Duodenal mucosa (tissue), 2 donors: ENCODE data around the gene PAOX.
"Not testable (repeated sequence)": the region's sequence is repeated elsewhere in the genome, so short reads cannot be mapped to it uniquely, and the experiment has no call there.

Experiments
- H3K27ac ChIP-seq: one replicate; pipeline ENCODE4 v1.7.0; 2013; ENCODE audit warnings: low read depth, low read length
- H3K27me3 ChIP-seq, 2 donors: one replicate each; pipeline ENCODE4 v1.7.0; 2013; ENCODE audit warnings: low read length in 2 of 2, control low read depth in 1 of 2; ENCODE audit not compliant: insufficient read depth in 2 of 2, control insufficient read depth in 1 of 2
- H3K36me3 ChIP-seq, 2 donors: one replicate each; pipeline ENCODE4 v1.7.0; 2013; ENCODE audit warnings: low read length in 2 of 2, control low read depth in 1 of 2; ENCODE audit not compliant: insufficient read depth in 2 of 2, control insufficient read depth in 1 of 2
- H3K4me1 ChIP-seq, 2 donors: one replicate each; pipeline ENCODE4 v1.7.0; 2013; ENCODE audit warnings: low read length in 2 of 2, control low read depth in 1 of 2; ENCODE audit not compliant: insufficient read depth in 2 of 2, control insufficient read depth in 1 of 2
- H3K4me3 ChIP-seq, 2 donors: one replicate each; pipeline ENCODE4 v1.7.0; 2013; ENCODE audit warnings: low read length in 2 of 2, low read depth in 1 of 2
- H3K9ac ChIP-seq, 2 donors: one replicate each; pipeline ENCODE4 v1.7.0; 2013; ENCODE audit warnings: low read length in 2 of 2, low read depth in 1 of 2
- H3K9me3 ChIP-seq, 2 donors: one replicate each; pipeline ENCODE4 v1.7.0; 2013; ENCODE audit warnings: low read length in 2 of 2, control low read depth in 1 of 2; ENCODE audit not compliant: control insufficient read depth in 1 of 2

The PAOX gene

DNA sequence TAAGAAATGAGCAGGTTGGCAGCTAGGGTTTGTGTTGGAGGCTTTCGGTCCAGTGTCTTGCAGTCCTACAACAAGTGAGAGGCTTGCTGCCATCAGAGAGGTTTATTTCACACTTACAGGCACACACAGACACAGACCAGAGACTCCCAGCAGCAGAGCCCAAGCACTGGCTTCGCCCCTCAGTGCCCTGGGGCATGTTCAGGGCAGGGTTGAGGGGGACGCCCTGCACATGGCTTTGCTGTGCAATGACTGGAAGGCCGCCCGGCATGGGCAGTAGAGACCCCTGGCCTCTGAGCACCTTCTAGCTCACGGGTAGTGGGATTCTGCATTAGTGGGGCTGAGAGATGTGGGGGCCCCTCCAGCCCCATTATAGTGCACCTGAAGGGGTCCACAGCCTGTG lies 41.5 kb downstream of the PAOX start:
- Histone ChIP-seq H3K36me3 (peaks cover 15 to 32% of the 10 kb centered on the region in 2 donors), H3K27me3 (peaks cover 5 to 10% of the 10 kb centered on the region in 2 donors), H3K9me3 (no peaks in the 10 kb centered on the region), H3K9ac (no peak overlapping the region), H3K4me1 (no peaks in the 10 kb centered on the region), H3K4me3 (no peak overlapping the region), H3K27ac (no peak overlapping the region)

DNA sequence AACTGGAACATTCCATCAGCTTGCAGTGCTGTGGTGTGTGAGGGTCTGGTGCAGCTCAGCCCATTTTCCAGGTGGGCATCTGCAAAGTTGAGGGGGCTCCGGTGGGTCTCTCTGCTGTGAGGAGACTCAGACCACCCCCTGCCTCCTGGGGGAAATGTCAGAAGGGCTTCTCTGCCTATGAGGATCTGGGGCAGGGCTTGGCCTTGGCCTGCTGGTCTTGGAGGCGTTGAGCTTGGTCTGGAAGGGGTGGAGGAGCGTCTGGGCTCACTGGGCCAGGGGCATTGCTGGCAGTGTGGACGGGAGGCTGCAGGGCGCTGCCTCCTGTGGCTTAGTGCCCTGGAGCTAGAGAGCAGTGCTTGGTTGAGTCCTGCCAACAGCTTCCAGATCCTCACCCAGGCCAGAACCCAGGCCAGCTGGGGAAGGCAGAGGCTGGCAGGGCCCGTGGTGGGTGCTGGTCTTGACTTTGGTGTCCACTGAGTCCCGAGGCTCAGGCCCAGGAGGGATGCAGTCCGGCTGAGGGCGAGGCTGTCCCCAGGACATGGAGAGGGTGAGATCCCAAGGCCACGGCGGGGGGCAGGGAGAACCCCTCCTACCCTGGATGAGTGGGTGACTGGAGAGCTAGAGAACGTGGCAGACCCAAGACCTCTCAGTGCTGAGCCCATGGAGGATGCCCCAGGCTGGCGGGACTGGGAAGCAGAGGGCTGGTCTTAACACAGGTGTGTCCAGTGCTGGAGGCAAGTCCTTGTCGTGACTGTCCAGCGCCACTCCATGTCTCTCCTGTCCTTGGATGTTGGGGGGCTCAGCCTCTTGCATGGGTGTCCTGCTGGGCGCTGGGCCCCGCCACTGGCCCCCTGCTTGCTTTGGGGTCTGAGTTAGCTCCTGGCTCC lies 42.5 kb downstream of the PAOX start:
- Histone ChIP-seq H3K36me3 (peaks cover 13 to 30% of the 10 kb centered on the region in 2 donors), H3K9ac (no peak overlapping the region), H3K27me3 (peaks cover 5 to 10% of the 10 kb centered on the region in 2 donors), H3K4me1 (no peaks in the 10 kb centered on the region), H3K27ac (no peak overlapping the region), H3K9me3 (no peaks in the 10 kb centered on the region), H3K4me3 (no peak overlapping the region)

DNA sequence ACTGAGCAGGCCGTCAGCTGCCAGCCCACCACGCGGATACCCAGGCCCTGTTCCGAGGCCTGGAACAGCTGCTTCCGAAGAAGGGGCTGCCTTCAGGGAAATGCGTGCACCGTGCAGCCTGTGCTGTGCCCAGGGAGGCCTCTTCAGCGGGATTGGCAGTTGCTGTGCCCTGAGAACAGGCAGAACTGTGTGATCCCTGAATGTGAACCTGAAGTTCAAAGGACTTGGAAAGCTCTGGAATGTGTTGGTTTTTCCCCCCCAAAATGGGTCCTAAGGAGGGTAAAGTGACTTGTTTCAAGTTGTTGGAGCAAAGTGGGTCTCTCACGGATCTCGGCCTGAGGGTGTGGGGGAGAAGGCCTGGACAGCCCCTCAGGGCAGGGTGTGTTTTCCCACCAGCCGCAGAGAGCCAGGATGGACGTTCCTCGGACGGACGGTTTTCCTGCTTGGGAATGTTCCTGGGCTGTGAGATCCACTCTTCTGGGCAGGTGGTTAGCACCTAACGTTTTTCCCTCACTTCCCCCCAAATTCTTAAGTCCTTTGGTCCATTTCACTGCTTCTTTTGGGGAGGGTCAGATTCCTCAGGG lies 43.3 kb downstream of the PAOX start:
- H3K4me1 ChIP-seq: no peaks in the 10 kb centered on the region
- no peak overlapping the region for H3K4me3 ChIP-seq
- H3K9ac ChIP-seq: no peak overlapping the region
- H3K36me3 ChIP-seq: peaks cover 13 to 30% of the 10 kb centered on the region in 2 donors
- H3K27me3 ChIP-seq: peaks cover 5 to 10% of the 10 kb centered on the region in 2 donors
- no peaks in the 10 kb centered on the region for H3K9me3 ChIP-seq
- H3K27ac ChIP-seq: no peak overlapping the region

DNA sequence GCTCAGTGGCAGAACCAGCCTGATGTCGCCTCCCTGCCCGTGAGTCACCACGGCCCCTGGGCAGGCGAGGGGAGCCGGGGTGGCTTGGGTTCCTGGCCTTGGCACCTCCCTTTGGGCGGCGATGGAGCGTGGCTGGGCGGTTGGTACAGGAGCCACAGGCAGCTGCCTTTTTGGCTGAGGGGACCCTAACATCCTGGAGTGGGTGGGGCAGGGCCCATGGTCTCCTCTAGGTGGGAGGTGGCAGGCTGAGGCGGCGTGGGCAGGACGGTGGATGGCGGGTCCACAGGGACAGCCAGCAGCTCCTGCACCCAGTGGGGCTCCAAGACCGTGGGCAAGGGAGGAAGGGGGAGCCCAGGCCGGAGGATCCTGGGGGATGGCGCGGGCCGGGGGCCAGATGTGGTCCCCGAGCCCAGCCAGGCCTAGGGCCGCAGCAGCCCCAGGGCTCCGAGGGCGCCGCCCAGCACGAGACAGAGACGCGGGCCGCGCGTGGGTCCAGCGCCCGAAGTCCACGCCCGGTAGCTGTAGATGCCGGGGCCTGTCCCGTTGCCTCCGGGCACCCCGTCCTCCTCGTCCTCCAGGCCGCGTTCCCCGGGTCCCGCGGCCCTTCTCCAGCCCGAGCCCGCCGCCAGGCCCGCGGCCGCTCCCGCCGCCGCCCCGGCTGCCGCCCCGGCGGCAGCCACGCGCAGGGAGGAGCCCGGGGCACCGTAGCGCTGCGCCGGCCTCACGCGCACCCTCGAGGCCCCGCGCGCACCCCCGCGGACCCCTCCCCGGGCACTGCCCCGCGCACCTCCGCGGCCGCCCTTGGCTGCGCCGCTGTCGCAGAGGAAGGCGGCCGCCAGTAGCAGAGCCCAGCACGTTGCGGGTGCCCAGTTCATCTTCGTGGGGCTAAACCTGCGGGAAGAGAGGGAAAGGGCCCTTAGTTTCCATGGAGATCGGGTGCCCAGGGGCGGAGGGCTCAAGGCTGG lies 44.0 kb downstream of the PAOX start:
- Histone ChIP-seq H3K9ac (no peak overlapping the region), H3K9me3 (no peaks in the 10 kb centered on the region), H3K4me3 (no peak overlapping the region)

DNA sequence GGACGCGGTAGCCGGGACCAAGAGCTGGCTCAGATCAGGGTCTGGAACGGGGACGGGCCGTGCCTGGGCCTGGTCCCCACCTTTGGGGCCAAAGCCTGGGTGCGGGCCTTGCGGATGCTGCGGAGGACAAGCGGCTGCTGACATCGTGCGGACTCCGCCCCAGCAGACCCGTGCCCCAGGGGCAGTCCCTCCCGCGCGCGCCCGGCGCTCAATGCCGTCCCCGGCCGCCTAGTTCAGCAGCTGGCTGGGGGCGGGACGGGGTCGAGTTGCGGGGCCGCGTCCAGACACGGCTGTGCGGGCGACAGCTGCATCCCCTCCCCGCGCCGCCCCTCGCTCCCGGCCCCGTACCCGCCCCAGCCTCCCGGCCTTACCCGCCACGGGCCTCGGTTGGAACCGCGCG lies 45.0 kb downstream of the PAOX start:
- H3K9ac ChIP-seq, H3K4me1 ChIP-seq, H3K27ac ChIP-seq, H3K4me3 ChIP-seq, H3K9me3 ChIP-seq: not testable (repeated sequence)
- peaks cover 13 to 19% of the 10 kb centered on the region in 2 donors for H3K36me3 ChIP-seq
- H3K27me3 ChIP-seq: peaks cover 5 to 10% of the 10 kb centered on the region in 2 donors

More for the DNA sequence above, 44.0 kb downstream of the PAOX start:
- Histone ChIP-seq H3K27ac (no peak overlapping the region), H3K36me3 (peaks cover 13 to 29% of the 10 kb centered on the region in 2 donors), H3K4me1 (no peaks in the 10 kb centered on the region), H3K27me3 (peaks cover 5 to 10% of the 10 kb centered on the region in 2 donors)

DNA sequence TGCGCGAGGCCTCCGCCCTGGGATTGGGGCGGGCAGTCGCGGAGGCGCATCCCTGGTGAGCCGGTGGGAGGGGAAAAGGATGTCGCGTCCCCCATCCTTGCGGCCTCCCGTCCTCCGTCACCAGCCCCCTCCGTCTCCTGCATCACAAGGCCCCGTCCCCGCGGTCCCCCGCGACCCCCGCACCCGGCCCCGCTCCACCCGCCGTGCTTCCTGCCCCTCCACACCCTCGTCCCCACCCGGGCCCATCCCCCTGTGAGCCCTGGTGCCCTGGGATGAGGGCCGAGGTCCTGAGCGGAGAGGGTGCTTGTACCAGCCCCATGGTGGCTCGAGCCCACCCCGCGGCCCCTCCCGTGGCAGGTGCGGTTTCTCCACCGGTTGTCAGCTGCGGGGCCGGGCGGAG lies 45.5 kb downstream of the PAOX start, which contains the start of gene SPRN:
Gene SPRN (minus strand): TSS at position 25 of the 400 bp plus-strand sequence. CDS start 944 bp downstream, outside the sequence.
- Histone ChIP-seq H3K27me3 (peaks cover 5 to 10% of the 10 kb centered on the region in 2 donors), H3K36me3 (peaks cover 12 to 14% of the 10 kb centered on the region in 2 donors)
- H3K4me3 ChIP-seq, H3K9me3 ChIP-seq, H3K27ac ChIP-seq, H3K4me1 ChIP-seq, H3K9ac ChIP-seq: not testable (repeated sequence)

DNA sequence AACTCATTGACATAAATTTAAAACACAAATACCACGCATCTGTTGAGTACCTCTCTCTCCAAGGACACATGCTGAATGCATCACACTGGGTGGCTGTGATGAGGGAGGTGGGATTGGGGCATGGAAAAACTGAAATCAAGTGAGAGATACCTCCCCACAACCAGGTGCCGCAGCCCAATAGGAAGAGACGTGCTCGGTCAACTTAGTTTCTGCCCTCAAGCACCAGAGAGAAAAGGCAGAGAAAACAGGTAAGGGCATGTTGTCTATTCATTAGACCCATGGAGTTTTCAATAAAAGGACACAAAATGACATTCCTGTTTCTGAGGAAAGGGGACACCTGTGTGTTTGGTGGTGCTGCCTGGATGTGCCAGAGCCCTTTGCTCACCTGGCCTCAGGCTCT lies 50.5 kb downstream of the PAOX start:
- H3K9ac ChIP-seq, H3K36me3 ChIP-seq, H3K4me1 ChIP-seq, H3K27ac ChIP-seq, H3K27me3 ChIP-seq, H3K4me3 ChIP-seq, H3K9me3 ChIP-seq: not testable (repeated sequence)

DNA sequence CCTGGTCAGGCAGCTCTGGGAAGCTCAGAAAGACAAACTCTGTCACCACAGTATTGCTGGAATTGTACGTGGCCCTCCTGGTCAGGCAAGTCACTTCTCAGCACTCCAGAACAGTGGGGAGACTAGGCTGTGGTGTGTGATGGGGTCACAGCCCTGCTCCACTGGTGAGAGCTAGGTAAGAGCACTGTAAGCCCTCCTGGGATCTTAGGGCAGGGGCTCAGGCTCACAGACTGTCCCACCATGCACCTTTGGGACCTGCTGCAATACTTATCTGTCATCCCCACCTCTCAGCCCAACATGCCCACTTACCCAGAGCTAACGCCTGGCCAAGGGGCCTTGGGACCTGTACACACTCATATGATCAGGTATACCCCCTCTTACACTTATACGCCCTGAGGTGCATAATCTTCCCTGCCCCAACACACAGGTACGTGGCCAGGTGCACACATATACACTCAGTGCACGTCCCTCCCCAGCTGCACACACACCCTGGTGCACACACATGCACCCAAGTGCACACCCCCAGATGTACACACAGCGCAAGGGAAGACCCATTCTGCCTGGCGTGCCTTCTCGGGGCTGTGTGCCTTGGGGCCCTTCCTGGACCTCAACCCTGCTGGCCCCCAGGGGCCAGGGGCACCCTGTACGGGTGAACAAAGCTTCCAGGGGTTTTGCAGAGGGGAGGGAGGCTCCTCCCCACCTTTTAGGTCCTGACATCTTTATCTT lies 53.0 kb downstream of the PAOX start:
- not testable (repeated sequence) for H3K4me1 ChIP-seq, H3K27me3 ChIP-seq, H3K36me3 ChIP-seq, H3K9me3 ChIP-seq, H3K4me3 ChIP-seq, H3K27ac ChIP-seq, H3K9ac ChIP-seq

DNA sequence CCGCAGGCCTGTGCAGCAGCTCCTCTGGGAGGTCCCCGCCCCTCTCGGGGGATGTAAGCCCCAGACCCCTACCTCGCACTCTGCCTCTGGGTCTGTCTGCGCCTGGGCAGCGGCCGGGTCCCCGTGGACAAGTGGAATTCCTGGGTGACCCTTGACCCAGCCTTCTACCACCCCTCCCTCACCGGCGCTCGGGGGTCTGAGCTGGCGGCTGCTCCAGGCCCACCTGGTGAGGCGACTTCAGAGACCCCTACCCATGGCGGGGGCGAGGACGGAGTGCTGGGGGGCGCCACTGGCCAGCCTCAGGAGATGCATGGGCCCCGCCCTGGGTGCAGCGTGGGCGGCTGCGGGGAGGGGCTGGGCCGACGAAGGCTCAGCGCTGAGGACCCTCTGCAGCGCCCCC lies 53.7 kb downstream of the PAOX start:
- H3K36me3 ChIP-seq, H3K9ac ChIP-seq, H3K4me3 ChIP-seq, H3K27me3 ChIP-seq, H3K4me1 ChIP-seq, H3K27ac ChIP-seq, H3K9me3 ChIP-seq: not testable (repeated sequence)
